Measurements from ENCODE around the gene WDR37. TPM values are rescaled to one million over a fixed set of nuclear protein-coding genes. Genes with fewer than 3 reads are reported as not detected.
A peak's percentile ranks its signal among the peaks of the same experiment; 100 is the strongest.

Gene WDR37
- total RNA-seq, 1 experiment from 2014 or later = 10.4 TPM

GRCh38 chr10:1058017-1058416 lies 1.8 kb downstream of the WDR37 start:
- Mint-ChIP-seq H3K4me3 (peak overlapping the region; percentile 96), H3K27ac (peak overlapping the region; percentile 22; the same call in 1 of the 2 replicates), H3K4me1 (peaks cover 32% of the 10 kb centered on the region), H3K27me3 (ENCODE audit: low read depth) (no peaks in the 10 kb centered on the region), H3K9me3 (no peaks in the 10 kb centered on the region), H3K36me3 (peaks cover 12% of the 10 kb centered on the region)
- TF ChIP-seq NFE2L1 (CRISPR knock-in tag; IDR thresholded peaks at IDR 0.05) = no peak
- no peak for TF ChIP-seq FOXJ3 (CRISPR knock-in tag; IDR thresholded peaks at IDR 0.05; ENCODE audit: borderline replicate concordance)
- no peak for TF ChIP-seq TCF7 (CRISPR knock-in tag; IDR thresholded peaks at IDR 0.05; ENCODE audit: low read depth)
- no peak for TF ChIP-seq NR1H2 (CRISPR knock-in tag; IDR thresholded peaks at IDR 0.05)
- no peak for TF ChIP-seq ZSCAN18 (CRISPR knock-in tag; IDR thresholded peaks at IDR 0.05)
- no peak for TF ChIP-seq NR3C1 (CRISPR knock-in tag; conservative IDR thresholded peaks at IDR 0.05; ENCODE audit: low read depth)
- no peak for TF ChIP-seq E2F1 (CRISPR knock-in tag; IDR thresholded peaks at IDR 0.05)
- no peak for TF ChIP-seq CTCF (IDR thresholded peaks at IDR 0.05)
- TF ChIP-seq CDX4 (CRISPR knock-in tag; IDR thresholded peaks at IDR 0.05; ENCODE audit: borderline replicate concordance) = no peak
- no peak for TF ChIP-seq ATF3 (CRISPR knock-in tag; conservative IDR thresholded peaks at IDR 0.05)
- no peak for TF ChIP-seq ZNF671 (CRISPR knock-in tag; IDR thresholded peaks at IDR 0.05)
- TF ChIP-seq AR (CRISPR knock-in tag; IDR thresholded peaks at IDR 0.05) = no peak
- TF ChIP-seq HMGXB4 (CRISPR knock-in tag; IDR thresholded peaks at IDR 0.05) = no peak
- TF ChIP-seq CBFB (CRISPR knock-in tag; IDR thresholded peaks at IDR 0.05; ENCODE audit: low read depth) = no peak
- TF ChIP-seq MXD4 (CRISPR knock-in tag; IDR thresholded peaks at IDR 0.05; ENCODE audit: borderline replicate concordance) = no peak
- DNase-seq (ENCODE audit: low spot score) (no peak), ATAC-seq (no peak)
- ChIA-PET POLR2A (interaction anchor here (1.0 kb wide), 1 partner anchor 9 kb away, joined by 5 read pairs; the partner anchor contains the start of gene IDI1), CTCF (no interaction called here)

GRCh38 chr10:1059902-1060301 lies 3.7 kb downstream of the WDR37 start:
- DNase-seq (ENCODE audit: low spot score) (no peak), ATAC-seq (no peak)
- ChIA-PET POLR2A (no interaction called here), CTCF (no interaction called here)
- Mint-ChIP-seq H3K27ac (no peak overlapping the region; the same call in 1 of the 2 replicates), H3K4me1 (peaks cover 22% of the 10 kb centered on the region), H3K27me3 (ENCODE audit: low read depth) (no peaks in the 10 kb centered on the region), H3K4me3 (no peak overlapping the region), H3K36me3 (no peaks in the 10 kb centered on the region), H3K9me3 (no peaks in the 10 kb centered on the region)
- no peak for TF ChIP-seq AFF4 (CRISPR knock-in tag; IDR thresholded peaks at IDR 0.05; ENCODE audit: borderline replicate concordance)

All from WTC11 (cell line).